ENCODE results near the gene ENHO. TPM values are rescaled to one million over a fixed set of nuclear protein-coding genes. Genes with fewer than 3 reads are reported as not detected.

ENHO gene
- total and polyA plus RNA-seq, 2 experiments from 2014 or later = 13.8 to 19.7 TPM

DNA sequence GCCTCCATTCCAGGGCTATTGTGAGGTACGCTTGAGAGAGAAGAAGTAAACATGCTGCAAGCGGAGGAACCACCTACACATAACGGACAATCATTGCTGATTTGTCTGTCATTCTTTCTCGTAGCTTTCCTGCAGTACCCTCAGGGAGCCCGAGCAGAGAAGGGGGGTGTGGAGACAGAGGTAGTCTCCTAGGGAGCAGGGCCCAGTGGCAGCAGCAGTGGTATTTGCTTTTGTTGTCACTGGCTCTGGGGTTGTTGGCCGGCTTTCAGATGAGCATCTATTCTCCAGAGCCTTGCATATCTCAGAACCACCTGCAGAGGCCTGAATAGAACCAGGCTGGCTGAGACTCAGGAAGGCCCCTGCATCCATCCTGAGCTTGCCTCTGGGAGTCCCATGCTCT lies 19.9 kb downstream of the ENHO start:
- H3K79me2 ChIP-seq (replicated peaks; ENCODE audit: insufficient read depth) = no peaks in the 10 kb centered on the region
- Mint-ChIP-seq H3K4me3 (no peak overlapping the region), H3K36me3 (ENCODE audit: low read depth) (no peaks in the 10 kb centered on the region), H3K4me1 (peaks cover 2% of the 10 kb centered on the region; the same call in 1 of the 3 replicates), H3K27me3 (ENCODE audit: insufficient read depth, low read depth, poor library complexity) (peaks cover 6% of the 10 kb centered on the region), H3K27ac (no peak overlapping the region), H3K9me3 (no peaks in the 10 kb centered on the region)
- DNase-seq (ENCODE audit: low spot score) (no peak), ATAC-seq (peak; percentile 26)
- no peaks in the 10 kb centered on the region for H3K27me3 ChIP-seq (ENCODE audit: insufficient read depth)
- TF ChIP-seq NANOG (IDR thresholded peaks at IDR 0.05; ENCODE audit: borderline replicate concordance) (no peak), ZNF114 (CRISPR knock-in tag; IDR thresholded peaks at IDR 0.05) (no peak), EZH2phosphoT487 (IDR thresholded peaks at IDR 0.05; ENCODE audit: unreplicated experiment) (no peak), STAT1 (IDR thresholded peaks at IDR 0.05; ENCODE audit: unreplicated experiment) (no peak), EZH2 (IDR thresholded peaks at IDR 0.05; ENCODE audit: low read depth, unreplicated experiment) (no peak), CREB1 (CRISPR knock-in tag; IDR thresholded peaks at IDR 0.05; ENCODE audit: low read depth) (no peak), JUNB (IDR thresholded peaks at IDR 0.05; ENCODE audit: unreplicated experiment) (no peak), POLR2AphosphoS5 (IDR thresholded peaks at IDR 0.05; ENCODE audit: low read depth) (no peak), ZNF331 (CRISPR knock-in tag; IDR thresholded peaks at IDR 0.05; ENCODE audit: low read depth) (no peak)
- TF ChIP-seq, protein P1, sequence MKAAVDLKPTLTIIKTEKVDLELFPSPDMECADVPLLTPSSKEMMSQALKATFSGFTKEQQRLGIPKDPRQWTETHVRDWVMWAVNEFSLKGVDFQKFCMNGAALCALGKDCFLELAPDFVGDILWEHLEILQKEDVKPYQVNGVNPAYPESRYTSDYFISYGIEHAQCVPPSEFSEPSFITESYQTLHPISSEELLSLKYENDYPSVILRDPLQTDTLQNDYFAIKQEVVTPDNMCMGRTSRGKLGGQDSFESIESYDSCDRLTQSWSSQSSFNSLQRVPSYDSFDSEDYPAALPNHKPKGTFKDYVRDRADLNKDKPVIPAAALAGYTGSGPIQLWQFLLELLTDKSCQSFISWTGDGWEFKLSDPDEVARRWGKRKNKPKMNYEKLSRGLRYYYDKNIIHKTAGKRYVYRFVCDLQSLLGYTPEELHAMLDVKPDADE (IDR thresholded peaks at IDR 0.05) = no peak
- TF ChIP-seq, protein P2, sequence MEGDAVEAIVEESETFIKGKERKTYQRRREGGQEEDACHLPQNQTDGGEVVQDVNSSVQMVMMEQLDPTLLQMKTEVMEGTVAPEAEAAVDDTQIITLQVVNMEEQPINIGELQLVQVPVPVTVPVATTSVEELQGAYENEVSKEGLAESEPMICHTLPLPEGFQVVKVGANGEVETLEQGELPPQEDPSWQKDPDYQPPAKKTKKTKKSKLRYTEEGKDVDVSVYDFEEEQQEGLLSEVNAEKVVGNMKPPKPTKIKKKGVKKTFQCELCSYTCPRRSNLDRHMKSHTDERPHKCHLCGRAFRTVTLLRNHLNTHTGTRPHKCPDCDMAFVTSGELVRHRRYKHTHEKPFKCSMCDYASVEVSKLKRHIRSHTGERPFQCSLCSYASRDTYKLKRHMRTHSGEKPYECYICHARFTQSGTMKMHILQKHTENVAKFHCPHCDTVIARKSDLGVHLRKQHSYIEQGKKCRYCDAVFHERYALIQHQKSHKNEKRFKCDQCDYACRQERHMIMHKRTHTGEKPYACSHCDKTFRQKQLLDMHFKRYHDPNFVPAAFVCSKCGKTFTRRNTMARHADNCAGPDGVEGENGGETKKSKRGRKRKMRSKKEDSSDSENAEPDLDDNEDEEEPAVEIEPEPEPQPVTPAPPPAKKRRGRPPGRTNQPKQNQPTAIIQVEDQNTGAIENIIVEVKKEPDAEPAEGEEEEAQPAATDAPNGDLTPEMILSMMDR (conservative IDR thresholded peaks at IDR 0.05; ENCODE audit: low read depth in 2 of 2) = no peak
- TF ChIP-seq, protein P3, sequence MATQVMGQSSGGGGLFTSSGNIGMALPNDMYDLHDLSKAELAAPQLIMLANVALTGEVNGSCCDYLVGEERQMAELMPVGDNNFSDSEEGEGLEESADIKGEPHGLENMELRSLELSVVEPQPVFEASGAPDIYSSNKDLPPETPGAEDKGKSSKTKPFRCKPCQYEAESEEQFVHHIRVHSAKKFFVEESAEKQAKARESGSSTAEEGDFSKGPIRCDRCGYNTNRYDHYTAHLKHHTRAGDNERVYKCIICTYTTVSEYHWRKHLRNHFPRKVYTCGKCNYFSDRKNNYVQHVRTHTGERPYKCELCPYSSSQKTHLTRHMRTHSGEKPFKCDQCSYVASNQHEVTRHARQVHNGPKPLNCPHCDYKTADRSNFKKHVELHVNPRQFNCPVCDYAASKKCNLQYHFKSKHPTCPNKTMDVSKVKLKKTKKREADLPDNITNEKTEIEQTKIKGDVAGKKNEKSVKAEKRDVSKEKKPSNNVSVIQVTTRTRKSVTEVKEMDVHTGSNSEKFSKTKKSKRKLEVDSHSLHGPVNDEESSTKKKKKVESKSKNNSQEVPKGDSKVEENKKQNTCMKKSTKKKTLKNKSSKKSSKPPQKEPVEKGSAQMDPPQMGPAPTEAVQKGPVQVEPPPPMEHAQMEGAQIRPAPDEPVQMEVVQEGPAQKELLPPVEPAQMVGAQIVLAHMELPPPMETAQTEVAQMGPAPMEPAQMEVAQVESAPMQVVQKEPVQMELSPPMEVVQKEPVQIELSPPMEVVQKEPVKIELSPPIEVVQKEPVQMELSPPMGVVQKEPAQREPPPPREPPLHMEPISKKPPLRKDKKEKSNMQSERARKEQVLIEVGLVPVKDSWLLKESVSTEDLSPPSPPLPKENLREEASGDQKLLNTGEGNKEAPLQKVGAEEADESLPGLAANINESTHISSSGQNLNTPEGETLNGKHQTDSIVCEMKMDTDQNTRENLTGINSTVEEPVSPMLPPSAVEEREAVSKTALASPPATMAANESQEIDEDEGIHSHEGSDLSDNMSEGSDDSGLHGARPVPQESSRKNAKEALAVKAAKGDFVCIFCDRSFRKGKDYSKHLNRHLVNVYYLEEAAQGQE (IDR thresholded peaks at IDR 0.05; ENCODE audit: unreplicated experiment) = no peak
- TF ChIP-seq, protein P4, sequence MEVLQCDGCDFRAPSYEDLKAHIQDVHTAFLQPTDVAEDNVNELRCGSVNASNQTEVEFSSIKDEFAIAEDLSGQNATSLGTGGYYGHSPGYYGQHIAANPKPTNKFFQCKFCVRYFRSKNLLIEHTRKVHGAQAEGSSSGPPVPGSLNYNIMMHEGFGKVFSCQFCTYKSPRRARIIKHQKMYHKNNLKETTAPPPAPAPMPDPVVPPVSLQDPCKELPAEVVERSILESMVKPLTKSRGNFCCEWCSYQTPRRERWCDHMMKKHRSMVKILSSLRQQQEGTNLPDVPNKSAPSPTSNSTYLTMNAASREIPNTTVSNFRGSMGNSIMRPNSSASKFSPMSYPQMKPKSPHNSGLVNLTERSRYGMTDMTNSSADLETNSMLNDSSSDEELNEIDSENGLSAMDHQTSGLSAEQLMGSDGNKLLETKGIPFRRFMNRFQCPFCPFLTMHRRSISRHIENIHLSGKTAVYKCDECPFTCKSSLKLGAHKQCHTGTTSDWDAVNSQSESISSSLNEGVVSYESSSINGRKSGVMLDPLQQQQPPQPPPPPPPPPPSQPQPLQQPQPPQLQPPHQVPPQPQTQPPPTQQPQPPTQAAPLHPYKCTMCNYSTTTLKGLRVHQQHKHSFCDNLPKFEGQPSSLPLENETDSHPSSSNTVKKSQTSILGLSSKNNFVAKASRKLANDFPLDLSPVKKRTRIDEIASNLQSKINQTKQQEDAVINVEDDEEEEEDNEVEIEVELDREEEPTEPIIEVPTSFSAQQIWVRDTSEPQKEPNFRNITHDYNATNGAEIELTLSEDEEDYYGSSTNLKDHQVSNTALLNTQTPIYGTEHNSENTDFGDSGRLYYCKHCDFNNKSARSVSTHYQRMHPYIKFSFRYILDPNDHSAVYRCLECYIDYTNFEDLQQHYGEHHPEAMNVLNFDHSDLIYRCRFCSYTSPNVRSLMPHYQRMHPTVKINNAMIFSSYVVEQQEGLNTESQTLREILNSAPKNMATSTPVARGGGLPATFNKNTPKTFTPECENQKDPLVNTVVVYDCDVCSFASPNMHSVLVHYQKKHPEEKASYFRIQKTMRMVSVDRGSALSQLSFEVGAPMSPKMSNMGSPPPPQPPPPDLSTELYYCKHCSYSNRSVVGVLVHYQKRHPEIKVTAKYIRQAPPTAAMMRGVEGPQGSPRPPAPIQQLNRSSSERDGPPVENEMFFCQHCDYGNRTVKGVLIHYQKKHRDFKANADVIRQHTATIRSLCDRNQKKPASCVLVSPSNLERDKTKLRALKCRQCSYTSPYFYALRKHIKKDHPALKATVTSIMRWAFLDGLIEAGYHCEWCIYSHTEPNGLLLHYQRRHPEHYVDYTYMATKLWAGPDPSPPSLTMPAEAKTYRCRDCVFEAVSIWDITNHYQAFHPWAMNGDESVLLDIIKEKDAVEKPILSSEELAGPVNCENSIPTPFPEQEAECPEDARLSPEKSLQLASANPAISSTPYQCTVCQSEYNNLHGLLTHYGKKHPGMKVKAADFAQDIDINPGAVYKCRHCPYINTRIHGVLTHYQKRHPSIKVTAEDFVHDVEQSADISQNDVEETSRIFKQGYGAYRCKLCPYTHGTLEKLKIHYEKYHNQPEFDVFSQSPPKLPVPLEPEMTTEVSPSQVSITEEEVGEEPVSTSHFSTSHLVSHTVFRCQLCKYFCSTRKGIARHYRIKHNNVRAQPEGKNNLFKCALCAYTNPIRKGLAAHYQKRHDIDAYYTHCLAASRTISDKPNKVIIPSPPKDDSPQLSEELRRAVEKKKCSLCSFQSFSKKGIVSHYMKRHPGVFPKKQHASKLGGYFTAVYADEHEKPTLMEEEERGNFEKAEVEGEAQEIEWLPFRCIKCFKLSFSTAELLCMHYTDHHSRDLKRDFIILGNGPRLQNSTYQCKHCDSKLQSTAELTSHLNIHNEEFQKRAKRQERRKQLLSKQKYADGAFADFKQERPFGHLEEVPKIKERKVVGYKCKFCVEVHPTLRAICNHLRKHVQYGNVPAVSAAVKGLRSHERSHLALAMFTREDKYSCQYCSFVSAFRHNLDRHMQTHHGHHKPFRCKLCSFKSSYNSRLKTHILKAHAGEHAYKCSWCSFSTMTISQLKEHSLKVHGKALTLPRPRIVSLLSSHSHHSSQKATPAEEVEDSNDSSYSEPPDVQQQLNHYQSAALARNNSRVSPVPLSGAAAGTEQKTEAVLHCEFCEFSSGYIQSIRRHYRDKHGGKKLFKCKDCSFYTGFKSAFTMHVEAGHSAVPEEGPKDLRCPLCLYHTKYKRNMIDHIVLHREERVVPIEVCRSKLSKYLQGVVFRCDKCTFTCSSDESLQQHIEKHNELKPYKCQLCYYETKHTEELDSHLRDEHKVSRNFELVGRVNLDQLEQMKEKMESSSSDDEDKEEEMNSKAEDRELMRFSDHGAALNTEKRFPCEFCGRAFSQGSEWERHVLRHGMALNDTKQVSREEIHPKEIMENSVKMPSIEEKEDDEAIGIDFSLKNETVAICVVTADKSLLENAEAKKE (CRISPR knock-in tag; IDR thresholded peaks at IDR 0.05) = no peak
- 0 out of 2 replicates have a peak, but pooled peaks cover 6% of the 10 kb centered on the region for H3K4me1 ChIP-seq (ENCODE audit: insufficient read depth)
- no peaks in the 10 kb centered on the region for H3K9me2 ChIP-seq (ENCODE audit: insufficient read depth)
- H3K4me3 ChIP-seq = no peak overlapping the region
- H4K20me1 ChIP-seq (replicated peaks; ENCODE audit: insufficient read depth) = no peaks in the 10 kb centered on the region
- no peak overlapping the region for H3K4me2 ChIP-seq
- H2AFZ ChIP-seq = no peak overlapping the region
- no peaks in the 10 kb centered on the region for H3K36me3 ChIP-seq (ENCODE audit: insufficient read depth)
- H3K27ac ChIP-seq (ENCODE audit: low read depth) = no peak overlapping the region
- no peaks in the 10 kb centered on the region for H3F3A ChIP-seq (replicated peaks; ENCODE audit: low read depth)

Measured in GM23338 (cell line).